T-helper 9 cell (primary cell): ENCODE results near the gene SUPT16H.
"Not testable (repeated sequence)": the region's sequence is repeated elsewhere in the genome, so short reads cannot be mapped to it uniquely, and the experiment has no call there.

Experiments
- DNase-seq: peaks from one replicate; pipeline ENCODE4 v3.0.0-alpha.2; 2020
- total RNA-seq, 2 donors: gene quantifications; one replicate each; lab custom pipeline; 2026; lab: John Stamatoyannopoulos, UW

The SUPT16H gene
- 78.4 to 241 reads per million in 2 donors for total RNA-seq

DNA sequence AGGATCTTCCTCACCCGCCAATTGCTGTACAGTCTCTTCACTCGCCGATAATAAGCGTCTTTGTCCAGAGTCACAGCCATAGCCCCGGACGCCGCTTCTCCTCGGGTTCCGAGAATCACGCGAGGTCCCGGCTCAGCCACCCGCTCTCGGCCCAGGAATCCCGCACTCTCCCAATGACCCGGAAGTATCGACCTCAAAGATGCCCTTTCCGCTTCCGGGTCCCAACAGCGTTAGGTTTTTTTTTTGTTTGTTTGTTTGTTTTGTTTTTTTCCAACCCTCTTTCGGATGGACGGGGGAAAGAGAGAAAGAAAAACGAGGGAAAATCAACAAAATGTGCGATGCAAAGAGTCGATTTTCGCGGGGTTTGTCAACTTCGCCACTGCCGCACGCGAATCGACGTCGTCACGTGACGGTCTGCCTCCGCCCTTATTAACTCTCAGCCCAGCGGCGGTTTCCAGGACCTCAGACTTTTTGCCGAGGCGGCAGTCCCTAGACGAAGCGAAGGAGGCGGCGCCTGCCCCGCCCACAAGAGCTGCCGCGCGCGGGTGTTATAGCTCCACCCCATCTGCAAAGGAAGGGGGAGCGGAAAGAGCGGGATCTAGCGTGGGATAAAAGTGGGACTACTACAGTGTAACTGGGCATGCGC is at the start of gene SUPT16H:
Gene SUPT16H (minus strand): TSS at position 172 of the 646 bp plus-strand sequence. CDS start 92 bp downstream, at position 80.
- peak; percentile 90 for DNase-seq

DNA sequence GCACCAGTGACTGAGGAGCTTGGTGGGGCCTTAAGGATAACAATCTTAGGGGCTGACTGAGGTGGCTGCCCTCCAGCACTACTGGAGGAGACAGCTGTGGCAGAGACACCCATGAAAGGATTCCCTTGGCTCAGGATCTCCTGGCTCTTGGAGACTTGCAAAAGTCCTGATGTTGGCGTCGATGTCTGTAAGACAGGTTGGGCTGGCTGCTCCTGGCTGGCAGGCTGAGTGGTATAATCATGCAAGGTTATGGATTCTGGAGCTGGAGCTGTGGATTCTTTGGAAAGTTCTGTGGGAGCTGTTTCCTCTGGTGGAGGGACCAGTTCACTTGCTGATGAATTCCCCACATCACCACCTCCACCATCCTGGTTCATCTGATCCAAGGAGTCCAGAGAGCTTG is 47.3 kb upstream of the SUPT16H start:
- DNase-seq: no peak

DNA sequence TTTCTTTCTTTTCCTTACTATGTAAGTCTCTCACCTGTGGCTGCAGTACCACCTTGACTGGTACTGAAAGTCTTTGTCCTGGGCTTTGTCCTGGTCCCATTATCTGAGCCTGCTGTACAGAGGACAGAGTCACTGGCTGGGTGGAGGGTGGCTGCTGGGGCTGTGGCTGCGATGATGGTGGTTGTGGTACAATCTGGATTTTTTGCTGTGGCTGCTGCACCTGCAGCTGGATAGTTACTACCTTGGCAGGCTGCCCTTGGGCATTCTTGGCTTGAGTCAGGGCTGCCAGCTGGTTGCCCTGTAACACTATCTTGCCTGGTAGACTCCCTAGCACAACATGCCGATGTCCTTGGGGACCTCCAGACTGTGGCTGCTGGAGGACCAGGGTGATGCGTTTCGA is 45.1 kb upstream of the SUPT16H start:
- DNase-seq: no peak

DNA sequence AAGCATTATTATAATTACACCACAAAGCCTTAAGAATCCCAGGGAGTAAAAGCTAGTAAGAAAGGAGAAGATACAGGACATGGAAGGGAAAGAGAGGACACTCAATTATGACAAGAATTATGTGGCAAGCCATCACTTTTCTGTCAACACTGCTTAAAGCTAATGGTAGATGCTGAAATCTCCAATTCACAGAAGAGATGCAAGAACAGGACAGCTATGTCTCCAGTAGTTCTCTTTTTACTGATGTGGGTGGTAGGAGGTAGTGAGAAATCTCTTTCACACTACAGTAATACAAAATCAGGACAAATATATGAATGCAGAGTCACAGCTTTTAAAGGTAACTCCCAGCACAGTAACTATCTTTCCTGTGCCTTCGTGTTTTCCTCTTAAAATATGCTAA is 42.9 kb upstream of the SUPT16H start:
- DNase-seq: no peak

DNA sequence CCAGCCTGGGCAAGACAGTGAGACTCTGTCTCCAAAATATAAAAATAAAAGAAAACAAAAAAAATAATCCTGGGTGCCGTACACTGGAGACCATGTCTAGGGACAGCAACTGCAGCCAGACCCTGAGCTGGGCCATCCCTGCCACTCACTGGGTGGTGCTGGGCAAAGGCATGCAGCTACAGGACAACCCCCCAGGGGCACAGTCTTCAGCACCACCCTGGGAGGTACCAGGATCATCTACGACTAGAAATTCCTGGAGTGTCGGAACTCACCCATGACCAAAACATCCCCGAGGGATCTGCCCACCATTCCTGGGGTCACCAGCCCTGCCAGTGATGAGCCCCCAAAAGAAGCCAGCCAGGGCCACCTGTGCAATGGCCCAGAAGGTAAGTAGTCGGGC is 35.7 kb upstream of the SUPT16H start:
- DNase-seq: no peak

DNA sequence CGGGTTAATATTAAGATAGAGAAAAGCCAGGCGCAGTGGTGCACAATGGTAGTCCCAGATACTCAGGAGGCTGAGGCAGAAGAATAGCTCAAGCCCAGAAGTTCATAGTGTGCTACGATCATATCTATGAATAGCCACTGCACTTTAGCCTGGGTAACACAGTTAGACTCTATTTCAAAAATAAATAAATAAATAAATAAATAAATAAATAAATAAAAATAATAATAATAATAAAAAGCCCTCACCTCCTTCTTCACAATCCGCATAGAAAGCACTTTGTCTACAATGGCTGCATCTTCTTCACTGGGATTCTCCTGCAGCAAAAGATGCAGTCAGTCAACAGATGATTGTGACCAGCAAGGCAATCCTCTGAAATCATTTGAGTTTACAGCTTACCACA is 31.5 kb upstream of the SUPT16H start:
- no peak for DNase-seq

DNA sequence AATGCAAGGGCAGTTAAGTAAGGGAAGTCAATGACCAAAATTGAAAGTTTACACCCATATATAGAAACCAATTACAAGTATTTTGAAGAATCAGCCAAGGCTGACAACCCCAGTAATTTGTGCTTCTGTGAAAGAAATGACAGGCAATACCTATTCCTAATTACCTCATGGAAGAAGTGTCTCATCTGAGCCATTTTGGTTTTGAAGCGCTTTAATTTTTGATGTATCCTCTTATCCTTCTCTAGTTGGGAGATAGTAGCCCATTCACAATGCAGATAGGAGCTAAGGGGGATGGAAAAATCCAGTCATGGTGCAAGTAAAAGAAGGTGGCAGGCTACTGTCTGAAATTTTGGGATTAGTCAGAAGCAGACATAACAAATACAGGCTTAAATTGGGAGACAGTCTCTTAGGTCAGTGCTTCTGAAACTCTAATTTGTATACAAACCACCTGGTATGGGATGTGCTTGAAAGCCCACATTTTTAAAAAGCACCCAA is 30.4 kb upstream of the SUPT16H start:
- DNase-seq: no peak

DNA sequence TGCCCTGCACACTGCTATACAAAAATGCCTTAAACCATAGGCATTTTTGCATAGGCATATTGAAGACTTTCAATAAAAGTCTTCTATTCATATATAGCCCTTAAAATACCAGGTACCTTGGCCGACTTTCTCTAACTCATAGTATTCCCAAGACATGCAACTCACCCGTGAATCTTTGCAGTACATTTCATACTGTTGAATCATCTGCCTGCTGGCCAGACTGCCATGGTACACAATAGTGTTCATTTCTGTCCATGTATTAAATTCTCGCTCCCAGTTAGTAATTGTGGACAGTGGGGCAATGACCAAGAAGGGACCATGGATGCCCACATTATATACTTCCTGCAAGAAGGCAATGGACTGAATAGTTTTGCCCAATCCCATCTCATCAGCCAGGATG is 24.3 kb upstream of the SUPT16H start:
- DNase-seq: no peak

DNA sequence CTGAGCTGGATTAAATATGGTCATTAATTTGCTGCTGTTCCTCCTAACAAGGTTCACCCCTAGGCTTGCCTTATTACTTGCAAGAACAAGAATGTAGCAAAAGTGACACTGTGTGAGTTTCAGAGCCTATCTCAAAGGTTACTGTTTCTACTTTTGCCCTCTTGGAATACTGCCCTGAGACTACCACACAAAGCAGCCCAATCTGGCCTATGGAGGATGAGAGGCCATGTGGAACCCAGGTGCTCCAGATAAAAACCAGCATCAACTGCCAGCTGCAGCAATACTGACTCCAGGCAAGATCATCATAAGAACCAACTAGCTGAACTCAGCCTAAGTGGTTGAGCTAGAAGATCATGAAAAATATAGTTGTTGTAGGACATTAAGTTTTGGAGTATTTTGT is 22.4 kb upstream of the SUPT16H start:
- DNase-seq: no peak

DNA sequence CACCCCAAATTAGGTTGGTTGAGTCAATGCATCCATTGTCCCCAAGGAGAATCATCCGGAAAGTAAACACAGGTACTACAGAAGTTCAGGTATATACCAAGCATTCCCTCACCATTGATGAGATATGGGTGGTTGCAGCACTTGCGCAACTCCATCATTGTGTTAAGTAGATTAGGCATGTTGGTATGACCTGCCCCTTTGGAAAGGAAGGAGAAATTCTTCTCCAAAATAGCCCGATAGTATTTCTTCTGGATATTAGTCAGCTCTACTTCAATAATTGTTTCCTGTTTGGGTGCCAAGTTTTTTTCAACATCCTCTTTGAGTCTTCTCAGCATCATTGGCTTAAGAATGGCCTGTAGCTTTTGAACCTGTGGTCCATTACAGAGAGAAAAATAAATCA is 21.3 kb upstream of the SUPT16H start:
- DNase-seq: no peak

DNA sequence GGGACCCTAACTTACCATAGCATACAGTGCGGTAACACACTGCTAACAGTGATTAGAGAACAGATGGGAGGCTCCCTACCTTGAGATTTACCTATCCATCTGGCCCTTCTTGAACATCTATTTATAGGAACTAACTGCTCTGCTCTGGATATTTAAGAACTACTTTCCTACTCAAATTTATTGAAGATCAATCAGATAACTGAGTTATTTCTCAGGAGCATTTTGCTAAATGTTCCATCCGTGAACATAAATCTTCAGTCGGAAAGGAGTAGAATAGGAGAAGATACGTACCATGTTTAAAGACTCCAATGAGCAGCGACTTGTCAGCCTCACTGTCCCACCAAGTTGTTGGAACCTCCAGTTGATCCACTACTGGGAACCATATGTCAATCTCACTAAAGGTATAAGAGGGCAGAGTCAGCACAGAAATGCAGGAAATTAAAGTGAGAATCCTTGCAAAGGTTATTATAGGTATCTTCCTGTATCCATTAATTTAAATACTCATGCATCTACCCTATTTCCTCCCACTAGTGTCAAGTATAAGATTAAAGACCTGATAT is 15.6 kb upstream of the SUPT16H start:
- DNase-seq: no peak

DNA sequence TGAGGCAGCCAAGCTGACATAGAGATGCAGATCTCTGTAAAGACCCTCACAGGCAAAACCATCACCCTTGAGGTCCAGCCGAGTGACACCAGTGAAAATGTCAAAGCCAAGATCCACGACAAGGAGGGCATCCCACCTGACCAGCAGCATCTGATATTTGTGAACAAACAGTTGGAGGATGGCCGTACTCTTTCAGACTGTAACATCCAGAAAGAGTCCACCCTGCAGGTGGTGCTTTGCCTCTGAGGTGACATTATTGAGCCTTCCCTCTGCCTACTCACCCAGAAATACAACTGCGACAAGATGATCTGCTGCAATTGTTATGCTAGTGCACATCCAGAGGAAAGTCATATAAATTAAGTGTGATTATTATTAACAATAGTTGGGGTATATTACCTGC is 15.1 kb upstream of the SUPT16H start:
- no peak for DNase-seq

DNA sequence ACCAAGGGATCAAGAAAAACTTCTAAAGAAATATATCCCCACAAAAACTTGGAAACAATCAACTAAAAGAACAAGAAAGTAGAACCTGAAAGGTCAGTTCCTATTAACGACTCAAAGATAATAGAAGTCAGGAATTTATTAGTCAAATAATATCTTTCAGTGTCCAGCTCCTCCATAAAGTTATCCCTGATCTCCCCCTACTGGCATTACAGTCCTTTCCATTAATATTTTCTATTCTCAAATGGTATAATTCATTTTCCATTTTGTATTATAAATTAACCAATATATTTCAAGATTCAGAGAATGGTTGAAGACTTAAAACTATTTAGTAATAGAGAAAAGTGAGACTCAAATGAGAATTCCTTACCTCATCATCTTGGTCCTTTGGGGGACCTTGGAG is 11.6 kb upstream of the SUPT16H start:
- DNase-seq: no peak

DNA sequence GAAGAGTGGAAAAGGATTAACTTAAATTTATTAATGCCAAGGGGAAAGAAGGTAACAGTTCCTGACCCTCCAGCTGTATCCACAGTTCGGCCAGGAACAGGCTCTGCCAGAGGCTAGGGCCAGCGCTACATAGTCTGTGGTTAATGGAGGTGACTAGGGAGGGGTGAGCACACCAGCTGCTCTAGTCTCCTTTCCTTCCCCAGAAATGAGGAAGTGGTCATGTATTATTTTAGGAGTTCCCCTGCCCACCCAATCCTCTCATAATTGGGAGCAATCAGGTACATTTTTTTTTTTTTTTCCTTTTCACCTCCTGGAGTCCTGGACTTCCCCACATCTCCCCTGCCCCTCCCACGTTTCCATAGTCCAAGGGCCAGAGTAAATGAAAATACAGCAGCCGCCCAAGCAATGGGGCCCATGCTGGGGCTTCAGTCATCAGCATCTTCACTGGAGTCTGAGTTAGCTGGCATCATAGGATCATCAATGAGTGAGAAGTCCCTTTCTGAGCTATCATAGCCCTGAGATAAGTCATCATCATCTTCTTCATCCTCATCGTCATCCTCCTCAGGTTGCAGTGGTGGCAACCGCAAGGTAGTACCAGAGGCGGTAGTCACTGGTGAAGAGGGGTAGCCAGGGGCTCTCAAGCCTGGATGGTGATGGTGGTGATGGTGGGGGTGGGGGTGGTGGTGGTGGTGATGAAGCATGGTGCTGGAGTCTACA is 1.5 kb upstream of the SUPT16H start:
- DNase-seq: no peak

DNA sequence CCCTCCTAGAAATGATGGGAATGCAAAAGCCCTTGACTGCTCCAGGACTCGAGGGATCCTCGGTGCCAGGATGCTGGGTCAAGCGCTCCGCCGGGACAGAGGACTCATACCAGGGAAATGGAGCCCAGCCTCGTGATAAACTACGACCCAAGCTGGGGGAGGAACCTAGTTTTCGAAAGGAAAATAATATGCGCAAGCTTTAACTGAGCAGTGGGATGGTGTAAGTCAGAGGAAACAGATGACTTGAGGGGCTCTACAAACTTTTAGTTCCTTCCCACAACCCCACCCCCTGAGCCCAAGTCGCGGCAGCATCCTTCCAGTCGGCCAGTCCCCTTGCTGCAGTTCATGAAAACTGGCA is 654 bp upstream of the SUPT16H start:
- DNase-seq: no peak

DNA sequence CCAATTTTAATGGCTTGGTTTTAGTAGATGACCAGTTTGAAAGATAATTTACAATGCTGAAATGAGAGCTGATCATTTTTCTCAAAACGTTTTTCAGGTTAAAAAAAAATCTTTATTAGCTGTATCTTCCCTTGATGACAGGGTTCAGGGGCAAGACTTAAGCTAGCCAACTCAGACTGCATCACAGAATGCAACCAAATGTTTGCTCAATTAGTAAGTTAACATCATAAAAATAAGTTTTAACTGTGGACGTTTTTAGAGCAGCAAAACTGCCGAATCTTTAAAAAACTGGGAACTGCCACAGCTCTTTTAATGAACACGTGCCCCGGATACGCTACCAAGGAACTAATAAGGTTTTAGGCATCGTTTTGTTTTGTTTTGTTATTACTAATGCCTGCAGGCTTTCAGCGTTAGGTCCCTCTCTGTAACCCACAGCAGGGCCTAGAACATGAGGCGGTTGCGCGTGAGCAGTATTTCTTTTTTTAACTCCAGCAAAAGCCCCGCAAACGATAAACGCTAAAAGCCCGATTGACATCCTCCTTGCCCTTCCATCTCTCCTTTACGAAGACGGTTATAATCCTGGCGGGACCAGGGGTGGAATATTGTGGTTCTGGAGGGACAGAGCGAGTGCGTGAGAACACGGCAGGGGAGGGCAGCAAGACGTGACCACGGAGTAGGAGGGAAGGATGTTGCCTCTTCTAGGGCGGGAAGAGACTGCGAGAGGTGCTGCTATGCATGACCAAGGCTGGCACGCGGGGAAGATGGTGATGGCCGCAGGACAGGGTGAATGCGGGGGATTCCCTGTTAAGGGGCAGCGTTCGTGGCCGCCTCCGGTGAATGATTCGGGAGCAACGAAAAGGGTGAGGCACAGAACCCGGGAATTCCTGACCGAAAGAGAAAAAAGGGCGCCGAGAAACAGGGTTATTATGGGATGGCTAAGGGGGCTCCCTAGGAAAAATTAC is 652 bp downstream of the SUPT16H start:
- DNase-seq: peak; percentile 33

DNA sequence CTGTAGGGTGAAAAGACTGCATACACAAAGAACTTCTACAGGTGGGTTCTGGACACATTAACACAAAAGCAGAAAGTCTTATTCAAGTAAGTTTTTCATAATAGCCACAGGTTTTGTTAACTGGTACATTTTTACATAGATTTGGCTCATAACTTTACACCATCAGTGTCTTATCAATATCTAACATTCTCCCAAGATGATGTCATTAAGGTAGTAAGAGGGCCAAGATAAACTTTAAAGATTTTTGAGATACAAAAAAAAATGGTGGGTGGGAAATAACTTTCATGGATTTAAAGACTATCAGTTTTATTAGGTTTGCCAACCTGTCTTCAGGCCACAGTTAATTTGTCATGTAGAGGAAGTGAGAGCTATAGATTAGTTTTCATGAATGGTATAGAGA is 1.7 kb downstream of the SUPT16H start:
- no peak for DNase-seq

DNA sequence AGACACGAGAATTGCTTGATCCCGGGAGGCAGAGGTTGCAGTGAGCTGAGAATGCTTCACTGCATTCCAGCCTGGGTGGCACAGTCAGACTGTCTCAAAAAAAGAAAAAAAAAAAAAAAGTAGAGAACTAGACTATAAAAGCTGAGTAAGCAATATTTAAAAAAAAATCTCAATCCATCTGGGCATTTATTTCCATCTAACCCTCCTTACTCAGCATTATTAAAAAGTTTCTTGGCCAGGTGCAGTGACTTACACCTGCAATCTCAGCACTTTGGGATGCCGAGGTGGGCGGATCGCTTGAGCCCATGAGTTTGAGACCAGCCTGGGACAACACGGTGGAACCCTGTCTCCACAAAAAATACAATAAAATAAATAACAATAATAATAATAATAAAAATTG is 4.5 kb downstream of the SUPT16H start:
- no peak for DNase-seq

DNA sequence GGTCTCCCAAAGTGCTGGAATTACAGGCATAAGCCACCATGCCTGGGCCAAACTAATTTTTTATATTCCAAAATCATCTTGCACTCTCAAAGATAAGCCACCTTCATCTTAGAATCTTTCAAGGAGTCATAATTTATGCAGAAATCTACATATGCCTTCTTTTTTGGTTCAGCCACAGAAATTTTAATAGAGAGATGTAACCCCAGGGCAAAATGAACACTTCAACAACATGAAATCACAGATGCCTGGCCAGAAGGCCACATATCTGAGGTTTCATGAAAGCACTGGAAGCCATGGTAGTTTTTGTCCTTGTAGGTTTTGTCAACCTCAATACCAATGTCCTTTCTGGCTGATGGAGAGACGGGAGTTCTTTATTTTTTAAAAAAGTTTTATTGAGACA is 9.8 kb downstream of the SUPT16H start:
- no peak for DNase-seq

DNA sequence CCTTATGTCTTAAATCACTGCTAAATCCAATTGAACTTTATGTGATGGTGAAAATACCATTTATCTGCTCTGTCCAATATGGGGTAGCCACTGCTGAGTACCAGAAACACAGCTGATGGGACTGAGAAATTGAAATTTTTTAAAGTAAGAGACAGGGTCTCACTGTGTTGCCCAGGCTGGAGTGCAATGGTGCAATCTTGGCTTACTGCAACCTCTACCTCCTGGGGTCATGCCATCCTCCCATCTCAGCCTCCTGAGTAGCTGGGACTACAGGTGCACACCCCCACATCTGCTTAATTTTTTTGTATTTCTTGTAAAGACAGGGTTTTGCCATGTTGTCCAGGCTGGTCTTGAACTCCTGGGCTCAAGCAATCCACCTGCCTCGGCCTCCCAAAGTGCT is 11.0 kb downstream of the SUPT16H start:
- DNase-seq: not testable (repeated sequence)

DNA sequence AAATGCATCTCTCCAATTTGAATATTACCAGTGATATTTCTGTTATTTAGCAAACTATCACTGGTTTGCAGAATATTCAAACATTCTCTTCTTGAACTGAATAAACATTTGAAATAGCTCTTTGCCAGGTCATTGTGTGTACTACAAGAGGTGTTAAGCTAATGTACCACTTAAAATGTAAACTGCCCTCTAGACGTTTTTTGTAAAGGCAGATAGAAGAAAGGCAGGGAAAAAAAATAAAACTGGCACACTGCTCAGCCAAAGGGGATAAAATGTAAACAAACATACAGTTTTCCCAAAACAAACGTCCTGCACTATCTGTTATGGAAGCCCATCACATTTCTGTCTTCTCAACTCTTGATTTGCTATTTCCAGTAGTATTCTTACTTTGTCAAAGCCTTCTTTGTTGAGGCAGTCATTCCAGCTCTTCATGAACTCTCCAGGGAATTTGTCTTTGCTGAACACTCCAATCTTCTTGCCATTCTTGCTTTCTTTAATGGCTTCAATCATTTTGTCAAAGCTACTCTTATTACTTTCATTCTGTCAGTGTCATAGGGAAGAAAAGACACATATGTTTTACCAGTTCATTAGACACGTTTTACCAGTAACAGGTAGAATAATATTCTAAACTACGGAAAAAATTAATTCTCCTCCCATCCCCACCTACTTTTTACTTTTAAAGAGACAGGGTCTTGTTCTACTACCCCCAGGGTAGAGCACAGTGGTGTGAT is 13.7 kb downstream of the SUPT16H start:
- no peak for DNase-seq

DNA sequence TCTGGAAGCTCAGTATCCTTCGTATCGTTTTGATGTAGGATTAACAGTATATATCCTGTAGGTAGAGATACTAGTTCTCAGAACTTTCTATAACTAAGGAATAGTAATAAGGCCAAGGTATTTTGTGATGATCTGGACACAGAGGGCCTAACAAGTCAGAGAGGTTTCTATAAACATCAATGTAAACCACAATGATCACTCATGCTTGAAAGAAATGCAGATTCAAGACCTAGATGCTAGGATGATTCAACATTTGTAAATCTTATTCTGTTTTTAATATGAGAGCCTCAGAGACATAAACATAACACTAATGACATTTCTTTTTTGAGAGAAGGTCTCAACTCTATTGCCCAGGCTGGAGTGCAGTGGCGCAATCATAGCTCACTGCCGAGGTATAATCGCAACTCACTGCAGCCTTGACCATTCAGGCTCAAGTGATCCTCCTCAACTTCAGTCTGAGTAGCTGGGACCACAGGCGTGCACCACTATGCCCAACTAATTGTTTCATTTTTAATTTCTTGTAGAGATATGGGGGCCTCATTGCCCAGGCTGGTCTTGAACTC is 16.2 kb downstream of the SUPT16H start:
- no peak for DNase-seq
